ENCODE data around the gene MTOR.

MTOR gene

DNA sequence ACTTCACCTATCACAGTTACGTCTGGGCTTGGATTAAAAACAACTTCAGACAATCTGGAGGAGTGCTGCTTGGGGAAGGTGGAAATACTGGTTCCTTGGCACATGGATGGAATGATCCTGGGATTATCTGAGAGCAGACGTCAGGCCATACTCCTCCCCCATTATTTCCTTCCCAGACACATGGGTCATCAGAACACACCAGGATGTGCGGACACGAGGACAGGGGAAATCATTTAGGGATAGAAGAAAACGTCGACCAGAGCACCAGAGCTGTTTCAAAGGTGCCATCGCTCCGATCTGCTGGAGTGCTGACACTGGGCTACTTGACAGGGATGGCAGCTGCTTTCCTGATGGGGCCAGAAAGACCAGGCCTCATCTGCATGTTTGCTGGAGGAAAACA, 105.0 kb downstream of the MTOR start:
- Histone ChIP-seq H4K20me1 (no peaks in the 10 kb centered on the region), H3K27ac (no peak overlapping the region), H3K9me3 (no peaks in the 10 kb centered on the region), H3K4me2 (no peak overlapping the region), H3K4me3 (no peak overlapping the region), H3K27me3 (no peaks in the 10 kb centered on the region), H3K36me3 (peaks cover 87% of the 10 kb centered on the region), H3K4me1 (peaks cover 9% of the 10 kb centered on the region; the same call in 1 of the 2 replicates), H3K9ac (no peak overlapping the region)
- no peak for TF ChIP-seq Cebpa-rat (IDR thresholded peaks at IDR 0.05)

- no peaks in the 10 kb centered on the region for H3K9me3 ChIP-seq
- no peak overlapping the region for H3K4me2 ChIP-seq
- H3K36me3 ChIP-seq: peaks cover 91% of the 10 kb centered on the region
- no peaks in the 10 kb centered on the region for H3K27me3 ChIP-seq
- no peaks in the 10 kb centered on the region for H4K20me1 ChIP-seq
- H3K4me1 ChIP-seq: peaks cover 9% of the 10 kb centered on the region; the same call in 1 of the 2 replicates
- no peak overlapping the region for H3K4me3 ChIP-seq
- no peak overlapping the region for H3K9ac ChIP-seq
- H3K27ac ChIP-seq: no peak overlapping the region
- no peak for TF ChIP-seq Cebpa-rat (IDR thresholded peaks at IDR 0.05)
Observed at GRCh38 chr1:11156963-11157362, 105.4 kb downstream of the MTOR start.

GRCh38 chr1:11156441-11156840, 105.9 kb downstream of the MTOR start:
- Histone ChIP-seq H3K27ac (no peak overlapping the region), H3K9me3 (no peaks in the 10 kb centered on the region), H3K27me3 (no peaks in the 10 kb centered on the region), H4K20me1 (no peaks in the 10 kb centered on the region), H3K4me3 (no peak overlapping the region), H3K4me2 (no peak overlapping the region), H3K9ac (no peak overlapping the region), H3K36me3 (peaks cover 91% of the 10 kb centered on the region), H3K4me1 (peaks cover 9% of the 10 kb centered on the region; the same call in 1 of the 2 replicates)
- no peak for TF ChIP-seq Cebpa-rat (IDR thresholded peaks at IDR 0.05)

- H3K36me3 ChIP-seq: peaks cover 98% of the 10 kb centered on the region
- no peak overlapping the region for H3K4me2 ChIP-seq
- peaks cover 6% of the 10 kb centered on the region; the same call in 1 of the 2 replicates for H3K4me1 ChIP-seq
- no peak for TF ChIP-seq Cebpa-rat (IDR thresholded peaks at IDR 0.05)
- H4K20me1 ChIP-seq: no peaks in the 10 kb centered on the region
- H3K9me3 ChIP-seq: no peaks in the 10 kb centered on the region
- H3K4me3 ChIP-seq: no peak overlapping the region
- H3K27me3 ChIP-seq: no peaks in the 10 kb centered on the region
- H3K9ac ChIP-seq: no peak overlapping the region
- no peak overlapping the region for H3K27ac ChIP-seq
Observed at GRCh38 chr1:11153184-11153583, 109.2 kb downstream of the MTOR start.

GRCh38 chr1:11152755-11153154, 109.6 kb downstream of the MTOR start:
- no peaks in the 10 kb centered on the region for H4K20me1 ChIP-seq
- H3K9me3 ChIP-seq: no peaks in the 10 kb centered on the region
- H3K36me3 ChIP-seq: peaks cover 98% of the 10 kb centered on the region
- H3K4me2 ChIP-seq: no peak overlapping the region
- peaks cover 2% of the 10 kb centered on the region; the same call in 1 of the 2 replicates for H3K4me1 ChIP-seq
- no peaks in the 10 kb centered on the region for H3K27me3 ChIP-seq
- H3K9ac ChIP-seq: no peak overlapping the region
- no peak overlapping the region for H3K27ac ChIP-seq
- no peak for TF ChIP-seq Cebpa-rat (IDR thresholded peaks at IDR 0.05)
- no peak overlapping the region for H3K4me3 ChIP-seq

DNA sequence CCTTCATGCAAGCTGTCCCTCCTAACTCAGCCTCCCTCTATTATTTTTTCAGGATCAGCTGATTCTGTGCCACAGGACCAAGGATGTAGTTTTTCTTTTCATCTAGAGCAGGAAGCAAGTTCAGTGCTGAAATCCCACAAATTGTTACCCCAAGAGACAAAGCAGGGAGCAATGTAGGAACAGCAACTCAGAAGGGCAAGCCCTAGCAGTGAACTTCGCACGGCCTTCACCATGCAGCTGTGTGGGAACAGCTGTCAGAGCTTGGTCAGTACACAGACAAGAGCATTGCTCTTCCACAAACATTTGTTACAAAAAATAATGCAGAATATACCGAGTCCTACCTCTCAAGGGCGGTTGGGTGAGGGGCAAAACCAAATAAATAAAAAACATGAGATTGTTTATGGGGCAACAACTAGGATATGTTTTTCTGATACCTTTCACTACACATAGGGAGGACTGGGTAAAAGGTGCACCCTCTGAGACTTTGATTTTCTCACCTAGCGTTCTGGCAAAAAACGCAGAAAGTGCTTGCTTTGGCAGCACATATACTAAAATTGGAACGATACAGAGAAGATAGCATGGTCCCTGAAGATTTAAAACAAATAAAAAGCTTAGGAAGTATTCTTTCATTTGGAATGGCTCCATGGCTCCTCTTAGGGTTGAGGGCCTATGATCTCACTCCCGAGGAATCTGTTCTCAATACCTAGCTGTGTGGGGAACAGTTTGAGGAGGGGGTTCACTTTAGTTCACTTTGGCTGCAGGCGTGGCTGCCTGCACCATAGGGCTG, 110.3 kb downstream of the MTOR start:
- peaks cover 99% of the 10 kb centered on the region for H3K36me3 ChIP-seq
- no peak overlapping the region for H3K27ac ChIP-seq
- TF ChIP-seq Cebpa-rat (IDR thresholded peaks at IDR 0.05): no peak
- no peaks in the 10 kb centered on the region for H4K20me1 ChIP-seq
- no peak overlapping the region for H3K4me2 ChIP-seq
- no peaks in the 10 kb centered on the region for H3K9me3 ChIP-seq
- H3K27me3 ChIP-seq: no peaks in the 10 kb centered on the region
- H3K4me3 ChIP-seq: no peak overlapping the region
- no peak overlapping the region for H3K9ac ChIP-seq
- H3K4me1 ChIP-seq: no peaks in the 10 kb centered on the region

DNA sequence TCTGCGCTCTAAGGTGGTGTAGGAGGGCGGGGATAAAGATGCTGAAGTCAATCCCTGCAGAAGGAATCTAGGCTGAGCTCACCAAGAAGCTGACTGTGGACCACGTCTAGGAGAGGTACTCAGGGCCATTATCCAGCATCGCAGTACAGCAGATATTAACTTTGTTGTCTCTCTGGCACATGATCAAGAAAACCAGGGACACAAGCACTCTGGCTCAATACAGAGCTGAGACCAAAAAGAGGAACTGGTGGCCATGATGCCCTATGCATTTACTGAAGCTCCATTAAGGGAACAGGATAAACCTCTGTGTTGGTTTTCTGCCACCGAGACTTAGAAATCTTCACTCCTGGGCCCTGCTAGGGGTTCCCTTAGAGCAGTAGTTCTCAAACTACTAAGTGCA, 111.2 kb downstream of the MTOR start:
- Histone ChIP-seq H3K36me3 (peaks cover 99% of the 10 kb centered on the region), H4K20me1 (no peaks in the 10 kb centered on the region), H3K4me1 (no peaks in the 10 kb centered on the region), H3K9me3 (no peaks in the 10 kb centered on the region), H3K27ac (no peak overlapping the region), H3K4me3 (no peak overlapping the region), H3K9ac (no peak overlapping the region), H3K27me3 (no peaks in the 10 kb centered on the region), H3K4me2 (no peak overlapping the region)
- TF ChIP-seq Cebpa-rat (IDR thresholded peaks at IDR 0.05): no peak

- Histone ChIP-seq H3K4me2 (no peak overlapping the region), H3K4me3 (no peak overlapping the region), H3K9ac (no peak overlapping the region), H3K27me3 (no peaks in the 10 kb centered on the region), H3K27ac (no peak overlapping the region), H4K20me1 (no peaks in the 10 kb centered on the region), H3K9me3 (no peaks in the 10 kb centered on the region), H3K36me3 (peaks cover 99% of the 10 kb centered on the region), H3K4me1 (no peaks in the 10 kb centered on the region)
- TF ChIP-seq Cebpa-rat (IDR thresholded peaks at IDR 0.05): no peak
Observed at GRCh38 chr1:11150326-11150725, 112.0 kb downstream of the MTOR start.

DNA sequence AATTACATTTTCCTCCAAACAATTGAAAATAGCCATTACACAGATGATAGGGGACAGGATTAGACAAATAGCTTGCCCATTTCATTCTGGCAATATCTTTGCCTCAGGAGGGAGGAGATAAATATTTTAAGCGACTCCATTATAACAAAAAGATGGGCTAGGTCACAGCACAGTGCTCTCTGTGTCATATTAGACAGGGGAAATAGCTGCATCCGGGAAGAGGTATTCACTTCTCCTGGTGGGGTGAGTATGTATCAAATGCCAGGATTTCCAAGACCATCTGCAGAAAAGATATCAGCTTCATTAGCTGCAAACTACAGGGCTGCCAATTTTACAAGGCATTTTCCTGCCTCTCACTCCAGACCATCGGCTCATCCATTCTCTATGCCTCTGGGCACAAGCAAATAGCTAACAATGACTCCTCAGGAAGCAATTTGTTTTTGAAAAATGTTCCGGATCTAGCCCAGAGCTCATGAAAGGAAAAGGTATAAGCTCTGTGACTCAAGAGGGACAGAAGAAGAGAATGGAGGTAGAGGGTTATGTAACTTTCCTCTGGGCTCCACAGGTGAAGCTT, 115.1 kb downstream of the MTOR start:
- H3K27ac ChIP-seq: no peak overlapping the region
- no peak overlapping the region for H3K4me2 ChIP-seq
- no peak for TF ChIP-seq Cebpa-rat (IDR thresholded peaks at IDR 0.05)
- H3K36me3 ChIP-seq: peaks cover 99% of the 10 kb centered on the region
- H3K27me3 ChIP-seq: no peaks in the 10 kb centered on the region
- H3K9me3 ChIP-seq: no peaks in the 10 kb centered on the region
- no peaks in the 10 kb centered on the region for H4K20me1 ChIP-seq
- H3K4me3 ChIP-seq: no peak overlapping the region
- H3K4me1 ChIP-seq: no peaks in the 10 kb centered on the region
- no peak overlapping the region for H3K9ac ChIP-seq

DNA sequence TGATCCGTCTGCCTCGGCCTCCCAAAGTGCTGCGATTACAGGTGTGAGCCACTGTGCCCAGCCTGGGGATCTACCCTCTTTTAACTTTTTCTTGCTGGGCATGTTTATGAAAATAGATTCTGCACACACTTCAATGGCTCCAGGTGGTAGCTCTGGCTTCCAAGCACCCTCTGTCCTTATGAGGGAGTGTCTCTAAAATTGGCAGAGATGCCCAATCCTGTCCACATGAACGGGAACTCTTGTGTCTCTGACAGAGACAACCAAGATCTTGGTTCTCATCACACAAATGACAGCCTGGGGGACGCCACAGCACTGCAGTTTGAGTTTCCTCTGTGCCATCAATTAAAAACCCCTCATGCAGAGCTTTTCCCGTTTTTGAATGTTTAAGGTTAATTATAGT, 116.6 kb downstream of the MTOR start:
- H3K4me2 ChIP-seq: no peak overlapping the region
- TF ChIP-seq Cebpa-rat (IDR thresholded peaks at IDR 0.05): no peak
- H3K9me3 ChIP-seq: no peaks in the 10 kb centered on the region
- H3K36me3 ChIP-seq: peaks cover 95% of the 10 kb centered on the region
- H4K20me1 ChIP-seq: no peaks in the 10 kb centered on the region
- H3K4me1 ChIP-seq: no peaks in the 10 kb centered on the region
- H3K9ac ChIP-seq: no peak overlapping the region
- no peak overlapping the region for H3K4me3 ChIP-seq
- H3K27me3 ChIP-seq: no peaks in the 10 kb centered on the region
- H3K27ac ChIP-seq: no peak overlapping the region

All from BLaER1 (cell line).